ENCODE data around the gene TMOD2.

Gene TMOD2

DNA sequence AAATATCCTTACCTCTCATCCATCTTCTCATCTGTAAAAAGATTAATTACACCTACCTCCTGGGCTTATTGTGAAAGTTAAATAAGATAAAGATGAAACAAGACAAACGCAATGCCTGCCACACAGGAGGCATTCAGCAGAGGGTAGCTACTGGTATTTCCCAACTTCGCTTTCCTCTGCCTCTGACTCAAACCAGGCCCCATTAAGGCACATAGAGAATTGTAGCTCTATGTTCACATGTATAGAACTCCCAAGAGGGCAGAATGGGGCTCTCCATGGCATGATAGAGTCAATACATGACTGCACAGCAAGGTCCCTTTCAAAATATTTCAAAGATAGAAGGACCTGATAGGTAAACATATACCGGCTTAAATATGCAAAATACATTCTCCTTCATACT, 15.3 kb upstream of the TMOD2 start:
- DNase-seq (ENCODE audit: low read depth) = no peak

DNA sequence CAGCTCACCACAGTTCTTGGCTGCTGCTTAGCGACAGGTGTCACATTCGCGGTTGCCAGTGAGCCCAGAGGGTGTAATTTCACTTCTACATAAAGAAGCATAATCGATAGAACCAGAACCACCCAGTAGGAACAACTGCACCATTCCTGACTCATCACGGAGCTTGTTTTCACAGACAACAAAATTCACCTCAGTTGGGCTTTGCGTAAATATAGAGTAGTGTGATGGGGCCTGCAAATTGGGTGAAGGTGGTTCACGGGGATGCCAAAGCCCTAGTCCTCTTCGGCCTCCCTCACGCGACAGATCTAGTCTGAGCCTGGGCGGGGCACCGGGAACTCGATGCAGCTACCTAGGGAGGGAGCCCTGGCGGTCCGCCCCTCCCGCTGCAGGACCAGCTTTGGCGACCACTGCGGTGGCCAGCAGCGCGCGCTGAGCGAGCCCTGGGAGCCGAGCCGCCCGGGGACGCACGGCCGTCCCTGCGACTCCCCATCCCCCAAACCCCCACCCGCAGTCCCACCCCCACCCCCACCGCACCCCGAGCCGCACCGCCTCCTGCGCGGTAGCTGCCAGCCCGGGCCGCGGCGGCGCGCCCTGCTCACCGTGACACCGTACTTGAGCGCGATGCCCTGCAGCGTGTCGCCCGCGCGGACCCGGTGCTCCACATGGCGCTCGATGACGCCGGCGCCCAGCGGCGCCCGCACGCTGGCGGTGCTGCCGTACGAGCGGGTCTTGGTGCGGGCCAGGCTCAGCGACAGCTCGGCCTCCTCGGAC, 14.5 kb upstream of the TMOD2 start:
- DNase-seq (ENCODE audit: low read depth) = no peak

DNA sequence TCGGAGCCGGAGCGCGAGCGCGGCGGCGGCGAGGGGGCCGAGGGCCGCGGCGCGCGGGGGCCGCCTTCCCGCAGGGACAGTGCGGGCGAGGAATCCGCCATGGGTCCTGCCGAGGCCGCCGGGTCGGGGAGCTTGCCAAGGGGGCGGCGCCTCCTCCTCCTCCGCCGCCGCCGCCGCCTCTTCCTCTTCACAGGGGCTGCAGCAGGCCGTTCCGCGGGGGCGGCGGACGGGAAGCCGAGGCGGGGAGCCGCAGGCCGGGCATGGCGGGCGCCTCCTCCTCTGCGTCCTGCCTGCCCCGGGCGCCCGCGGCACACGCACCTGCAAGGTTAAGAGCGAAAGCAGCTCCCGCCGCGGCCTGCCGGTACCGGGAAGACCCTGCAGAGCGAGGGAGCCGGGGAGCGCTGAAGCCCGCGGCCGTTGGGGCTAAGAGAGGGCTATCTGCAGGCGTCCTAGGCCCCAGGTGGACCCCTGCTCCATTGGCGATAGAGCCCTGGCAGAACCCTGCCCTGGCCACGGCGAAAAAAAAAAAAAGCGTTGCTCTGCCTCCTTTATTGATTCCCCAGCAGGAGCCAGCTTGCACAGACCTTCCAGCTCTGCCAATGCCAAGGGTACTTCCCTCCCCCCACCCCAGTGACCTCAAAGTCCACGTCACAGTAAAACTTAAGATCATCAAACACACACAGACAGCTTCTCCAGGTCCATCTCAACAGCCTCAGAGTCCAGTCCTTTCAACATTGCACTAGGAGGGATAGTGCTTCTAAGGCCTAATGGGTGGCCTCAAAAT, 13.7 kb upstream of the TMOD2 start, which contains the start of gene LYSMD2:
LYSMD2 (minus strand) TSS at position 134 of the 784 bp plus-strand sequence; CDS start at position 101, 33 bp downstream.
- peak; percentile 53 for DNase-seq (ENCODE audit: low read depth)

DNA sequence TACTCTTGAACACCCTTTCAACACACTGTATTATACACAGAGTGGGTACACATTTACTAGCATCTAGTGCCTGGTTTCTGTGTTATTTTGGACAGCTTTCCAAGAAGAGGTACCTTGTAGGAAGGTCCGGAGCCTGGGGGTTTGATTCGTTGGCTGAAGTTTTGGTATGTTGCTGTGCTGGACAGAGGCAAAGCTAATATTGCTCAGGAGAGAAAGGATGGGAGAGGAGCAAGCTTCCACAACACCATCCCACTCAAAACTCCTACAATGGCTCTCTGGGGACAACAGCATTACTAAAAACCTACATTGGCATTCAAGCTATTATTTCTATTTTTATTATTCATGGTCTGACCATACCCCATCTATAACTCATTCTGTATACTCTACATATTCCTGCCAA, 12.8 kb upstream of the TMOD2 start:
- DNase-seq (ENCODE audit: low read depth) = no peak

DNA sequence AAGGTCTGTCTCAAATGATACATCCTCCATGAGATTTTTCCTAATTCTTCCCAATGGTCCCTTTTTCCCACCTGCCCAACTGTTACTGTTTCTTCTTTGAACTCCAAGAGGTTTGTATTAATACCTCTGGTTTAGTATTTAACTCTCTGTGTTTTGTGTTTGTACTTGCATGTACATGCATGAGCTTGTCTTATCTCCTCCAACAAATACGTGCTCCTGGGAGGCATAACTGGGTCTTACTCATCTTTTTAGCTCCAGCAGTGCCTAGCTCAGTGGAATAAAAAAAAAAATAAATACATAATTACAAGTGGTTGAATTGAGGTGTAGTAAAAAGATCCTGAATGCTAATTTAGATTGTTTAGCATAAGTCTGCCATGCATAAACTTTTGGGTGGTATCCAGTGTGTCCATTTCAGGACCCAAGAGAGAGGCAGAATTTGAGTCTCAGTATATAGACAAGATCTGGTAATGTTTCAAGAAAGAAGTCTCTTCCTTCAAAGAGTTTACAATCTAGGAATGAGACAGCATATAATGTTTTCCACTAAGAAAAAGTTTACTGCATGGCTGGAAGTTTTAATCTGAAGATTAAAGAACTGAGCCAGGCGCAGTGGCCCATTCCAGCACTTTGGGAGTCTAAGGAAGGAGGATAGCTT, 12.2 kb upstream of the TMOD2 start:
- no peak for DNase-seq (ENCODE audit: low read depth)

DNA sequence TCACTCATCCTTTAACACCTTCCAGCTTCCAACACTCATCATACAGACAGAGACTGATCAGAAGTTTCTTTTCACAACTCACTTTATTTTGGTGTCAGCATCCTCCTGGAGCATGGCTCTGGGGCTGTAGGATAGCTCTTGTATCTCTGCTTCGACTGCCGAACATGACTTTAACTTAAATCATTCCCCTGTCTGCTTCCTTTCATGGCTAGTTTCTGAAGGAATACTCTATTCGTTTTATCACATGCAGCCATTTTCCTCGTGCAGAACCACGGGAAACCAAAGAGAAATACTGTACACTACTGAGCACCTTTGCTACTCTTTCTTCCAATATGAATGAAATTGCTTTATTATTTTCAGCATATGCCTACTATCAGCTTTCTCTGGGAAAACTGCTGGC, 2.1 kb upstream of the TMOD2 start:
- no peak for DNase-seq (ENCODE audit: low read depth)

DNA sequence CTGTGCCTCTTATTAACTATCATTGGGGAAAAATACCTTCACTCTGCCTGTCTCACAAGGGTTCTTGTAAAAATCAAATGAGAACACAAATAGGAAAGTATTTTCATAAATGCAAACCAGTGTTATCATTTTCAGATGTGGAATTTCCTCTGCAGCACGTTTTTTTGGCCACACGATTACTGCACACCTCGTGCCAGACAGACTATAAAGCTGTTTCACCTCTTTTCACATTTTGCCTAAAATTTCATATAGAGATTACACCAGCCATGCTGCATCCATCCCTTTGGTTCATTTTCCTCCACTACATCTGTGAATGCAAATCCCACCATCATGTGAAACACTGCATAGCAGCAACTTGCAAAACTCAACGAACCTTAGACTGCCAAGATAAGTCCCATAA, 1.2 kb upstream of the TMOD2 start:
- no peak for DNase-seq (ENCODE audit: low read depth)

DNA sequence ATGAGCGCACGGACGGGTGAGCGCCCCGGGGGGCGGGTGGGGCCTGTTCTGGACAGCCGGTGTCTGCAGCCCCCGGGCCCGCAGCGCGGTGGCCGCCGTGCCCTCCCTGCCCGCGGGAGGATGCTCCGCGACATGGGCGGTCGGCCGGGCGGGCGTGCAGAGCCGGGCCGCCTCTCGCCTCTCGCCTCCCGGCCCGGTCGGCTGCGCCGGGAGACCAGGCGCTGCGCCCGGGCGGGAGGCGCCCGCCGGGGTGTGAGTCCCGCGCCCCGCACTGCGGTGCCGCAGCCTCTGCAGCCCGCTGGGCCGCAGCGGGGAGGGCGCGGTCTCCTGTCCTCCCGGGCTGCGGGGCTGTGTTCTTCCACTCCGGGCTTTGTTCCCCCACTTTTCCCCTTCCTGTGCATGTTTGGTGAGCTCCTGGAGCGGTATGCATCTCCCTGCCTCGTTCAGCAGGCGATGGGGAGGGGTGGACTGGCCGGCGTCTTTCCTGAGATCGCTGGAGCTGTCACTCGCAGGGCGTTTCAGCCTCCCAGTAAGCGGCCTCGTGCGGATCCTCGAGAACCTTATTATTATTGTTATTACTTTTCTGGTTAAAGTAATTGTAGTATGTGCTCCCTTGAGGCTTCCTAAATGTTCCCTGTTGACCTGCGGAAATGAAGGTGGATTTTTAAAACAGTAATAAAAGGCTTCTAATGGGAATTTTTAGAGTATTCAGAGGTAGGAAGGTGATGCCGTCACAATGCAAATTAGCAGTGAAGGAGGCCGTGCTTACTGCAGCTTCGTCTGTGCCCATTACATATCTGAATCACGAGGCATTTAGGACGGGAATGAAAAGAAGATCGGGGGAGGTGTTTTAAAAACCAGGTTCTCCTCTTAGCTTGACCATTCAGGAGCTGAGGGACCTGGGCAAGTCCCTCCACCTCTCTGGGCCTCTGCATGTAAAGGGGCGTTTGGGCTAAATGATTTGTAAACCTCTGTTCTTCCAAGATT, 593 bp downstream of the TMOD2 start:
- peak; percentile 16 for DNase-seq (ENCODE audit: low read depth)

DNA sequence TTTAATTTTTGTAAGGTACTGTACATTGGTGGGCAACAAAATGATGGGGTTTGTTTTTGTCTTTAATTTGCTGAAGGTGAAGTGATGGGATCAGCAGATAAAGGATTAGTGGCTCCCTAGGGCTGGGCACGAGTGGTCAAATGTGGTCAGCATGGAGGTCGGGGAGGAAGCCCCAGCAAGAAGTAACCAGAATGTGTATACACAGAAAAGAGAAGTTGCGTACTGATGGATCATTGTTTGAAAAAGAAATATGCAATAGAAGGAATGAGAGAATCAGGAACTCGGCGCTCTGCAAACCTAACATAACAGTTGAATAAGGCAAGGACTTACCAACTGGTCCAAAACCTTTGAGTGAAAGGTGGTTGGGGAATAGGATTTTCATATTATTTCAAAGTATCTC, 1.5 kb downstream of the TMOD2 start:
- DNase-seq (ENCODE audit: low read depth) = no peak

DNA sequence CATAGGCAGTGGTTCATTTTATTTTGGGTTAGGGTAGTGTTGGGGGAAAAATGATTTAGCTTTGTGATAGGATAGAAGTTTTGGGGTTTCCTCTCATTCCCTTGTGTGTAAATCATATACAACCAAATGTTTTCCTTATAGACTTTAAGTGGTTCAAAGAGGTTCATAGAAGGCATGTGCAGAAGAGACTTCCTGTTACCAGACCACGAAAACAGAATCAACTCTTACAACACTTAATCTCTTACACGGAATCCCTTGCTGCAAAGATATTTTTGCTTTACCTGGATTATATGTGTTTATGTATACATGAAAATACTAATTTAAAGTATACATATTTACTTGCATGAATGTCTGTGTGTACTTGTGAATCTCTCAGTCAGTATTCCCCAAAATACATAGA, 2.9 kb downstream of the TMOD2 start:
- DNase-seq (ENCODE audit: low read depth) = no peak

DNA sequence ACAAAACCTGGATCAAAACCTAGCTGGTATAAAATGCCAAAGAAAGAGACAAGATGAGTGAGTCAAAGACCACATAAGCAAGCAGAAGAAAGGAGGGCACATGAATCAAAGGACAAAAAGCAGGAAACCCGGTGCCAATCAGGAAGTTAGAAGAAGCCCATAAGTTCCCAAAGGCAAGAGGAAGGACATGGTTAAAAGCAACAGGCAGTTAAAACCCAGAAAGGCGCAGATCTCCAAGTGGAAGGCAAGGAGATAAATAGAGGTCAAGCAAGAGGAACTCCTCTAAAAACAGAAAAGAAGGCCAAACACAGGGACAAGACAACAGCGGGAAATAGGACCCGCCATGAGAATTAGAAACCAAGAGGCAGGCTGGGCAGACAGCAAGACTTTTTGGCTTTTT, 4.4 kb downstream of the TMOD2 start:
- DNase-seq (ENCODE audit: low read depth) = no peak

DNA sequence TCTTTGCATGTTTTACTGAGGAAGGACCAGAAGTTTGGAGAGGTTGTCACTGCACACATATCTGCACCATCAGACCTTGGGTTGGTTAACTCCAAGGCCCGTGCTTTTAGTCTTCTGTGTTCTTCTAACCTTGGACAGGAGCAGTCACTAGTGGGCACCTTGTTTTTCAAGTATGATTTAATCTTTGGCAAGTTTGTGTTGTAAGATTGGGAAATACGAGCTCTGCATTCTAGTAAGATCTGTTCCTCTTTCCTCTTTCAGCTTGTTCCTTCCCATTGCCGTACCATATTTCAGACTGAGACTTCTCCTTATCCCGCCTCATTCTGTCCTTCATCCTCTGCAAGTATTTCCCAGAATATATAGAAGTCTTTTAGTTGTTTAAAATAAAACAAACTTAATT, 5.1 kb downstream of the TMOD2 start:
- DNase-seq (ENCODE audit: low read depth) = no peak

DNA sequence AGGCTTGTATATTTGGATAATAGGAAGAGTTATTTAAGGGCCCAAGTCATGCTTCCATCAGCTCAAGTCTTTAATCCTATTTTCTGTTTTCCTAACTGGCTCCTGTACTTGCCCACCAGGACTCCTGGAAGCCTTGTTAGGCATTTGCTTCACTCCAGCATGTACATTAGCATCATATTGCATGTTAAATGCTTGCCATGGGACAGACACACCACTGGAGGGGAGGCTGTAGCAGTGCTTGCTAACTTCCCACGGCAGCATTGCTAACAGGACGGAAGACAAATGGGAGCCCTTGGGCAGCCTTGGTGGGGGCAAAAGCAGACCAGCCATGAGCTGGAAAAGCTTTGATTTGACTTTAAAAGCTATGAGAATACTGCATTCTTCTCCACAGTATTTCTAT, 6.1 kb downstream of the TMOD2 start:
- DNase-seq (ENCODE audit: low read depth) = no peak

DNA sequence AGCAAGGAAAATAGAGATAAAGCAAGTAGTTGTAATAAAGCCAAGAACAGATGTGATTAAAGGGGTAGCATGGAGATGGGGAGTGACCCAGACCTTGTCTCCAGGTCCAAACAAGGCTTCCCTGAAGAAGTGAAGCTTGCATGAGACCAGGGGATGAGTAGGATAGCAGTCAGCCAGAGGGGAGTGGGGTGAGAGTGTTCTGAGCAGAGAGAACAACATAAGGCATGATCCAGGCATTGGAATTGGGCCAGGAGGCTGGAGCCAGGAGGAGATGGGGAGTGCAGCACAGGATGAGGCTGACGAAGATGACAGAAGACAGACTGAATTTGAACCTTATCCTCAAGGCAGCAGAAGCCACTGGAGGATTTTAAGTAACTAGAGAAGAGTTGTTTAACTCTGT, 7.2 kb downstream of the TMOD2 start:
- peak; percentile 35 for DNase-seq (ENCODE audit: low read depth)

DNA sequence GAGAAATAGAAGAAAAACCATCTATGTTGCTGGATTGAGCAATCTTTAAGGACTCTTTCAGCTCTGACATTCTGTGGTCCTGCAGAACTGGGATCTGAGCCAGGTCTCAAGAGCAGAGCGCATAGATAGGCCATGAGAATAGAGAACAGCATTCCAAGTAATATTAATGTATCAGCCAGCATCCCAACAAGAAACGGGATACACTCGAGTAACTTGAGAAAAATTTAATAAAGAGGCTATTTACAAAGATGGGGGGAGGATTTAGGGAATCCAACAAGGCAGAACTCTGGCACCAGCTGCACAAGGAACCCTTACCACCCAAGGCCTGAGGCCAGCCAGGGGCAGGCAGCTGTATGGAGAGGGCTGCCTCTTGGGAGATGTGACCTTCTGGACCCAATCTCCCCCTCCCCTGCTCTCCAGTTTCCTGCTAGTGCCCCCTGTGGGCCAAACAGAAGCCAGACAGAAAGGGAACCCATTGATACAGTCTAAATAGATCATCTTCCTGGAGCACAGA, 8.2 kb downstream of the TMOD2 start:
- DNase-seq (ENCODE audit: low read depth) = peak; percentile 96

DNA sequence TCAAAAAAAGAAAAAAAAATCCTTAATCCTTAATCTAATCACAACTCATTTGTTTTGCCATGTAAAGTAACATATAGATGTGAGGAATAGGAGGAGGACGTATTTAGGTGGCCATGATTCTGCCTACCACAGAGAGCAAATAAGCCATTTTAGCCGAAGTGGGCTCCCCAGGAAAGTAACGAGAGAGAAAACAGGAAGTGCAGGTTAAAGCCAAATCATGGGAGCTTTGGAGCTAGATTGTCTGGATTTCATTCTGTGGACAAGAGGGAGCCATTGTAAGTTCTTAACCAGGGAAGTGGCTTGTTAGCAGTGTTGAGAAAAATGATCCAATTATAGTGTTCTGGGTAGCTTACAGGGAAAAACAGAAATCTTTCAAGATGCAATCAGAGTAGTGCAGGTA, 9.4 kb downstream of the TMOD2 start:
- no peak for DNase-seq (ENCODE audit: low read depth)

DNA sequence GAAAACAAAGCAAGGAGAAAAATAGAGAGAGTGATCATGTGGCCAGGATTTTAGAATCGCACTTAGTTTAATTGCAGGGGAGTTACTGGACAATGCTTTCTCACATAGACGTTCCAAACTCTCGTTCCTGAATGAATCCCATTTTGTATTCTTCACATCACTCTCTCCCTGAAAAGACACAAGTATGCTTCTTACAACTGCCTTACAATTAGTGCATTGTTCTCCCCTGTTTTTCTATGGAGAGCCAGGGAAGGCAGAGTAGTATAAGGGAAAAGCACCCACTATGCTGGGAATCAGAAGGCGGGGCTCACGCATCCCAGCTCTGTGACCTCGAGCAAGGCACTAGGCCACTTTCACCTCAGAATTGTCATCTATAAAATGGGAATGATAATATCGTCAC, 14.4 kb downstream of the TMOD2 start:
- no peak for DNase-seq (ENCODE audit: low read depth)

DNA sequence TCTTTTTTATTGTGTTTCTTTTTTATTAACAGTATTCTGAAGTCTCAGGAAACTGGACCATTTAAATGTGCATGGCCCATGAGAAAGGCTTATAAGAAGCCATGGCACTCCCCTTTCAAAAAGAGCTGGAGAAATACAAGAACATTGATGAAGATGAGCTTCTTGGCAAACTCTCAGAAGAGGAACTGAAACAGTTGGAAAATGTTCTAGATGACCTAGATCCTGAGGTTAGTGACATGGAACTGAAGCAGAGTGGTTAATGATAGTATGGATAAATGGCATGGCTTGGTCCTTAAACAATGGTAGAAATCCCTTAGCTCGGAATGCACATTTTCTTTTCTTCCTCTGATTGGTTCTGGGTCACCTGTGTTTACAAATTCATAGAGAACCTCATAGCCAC, 14.9 kb downstream of the TMOD2 start:
- no peak for DNase-seq (ENCODE audit: low read depth)

DNA sequence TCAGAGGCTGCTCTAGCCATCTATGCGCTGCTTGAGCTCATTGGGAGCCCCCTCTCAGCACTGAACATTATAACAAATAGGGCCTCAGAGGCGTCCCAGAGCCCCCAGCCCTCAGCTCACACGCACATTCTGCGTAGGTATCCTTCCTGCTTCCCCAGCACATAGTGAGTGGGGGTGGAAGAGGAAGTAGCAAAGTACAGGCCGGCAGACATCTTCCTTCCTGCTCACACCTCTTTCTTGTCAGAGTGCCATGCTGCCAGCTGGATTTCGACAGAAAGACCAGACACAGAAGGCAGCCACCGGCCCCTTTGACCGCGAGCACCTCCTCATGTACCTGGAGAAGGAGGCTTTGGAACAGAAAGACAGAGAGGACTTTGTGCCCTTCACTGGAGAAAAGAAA, 16.6 kb downstream of the TMOD2 start:
- no peak for DNase-seq (ENCODE audit: low read depth)

DNA sequence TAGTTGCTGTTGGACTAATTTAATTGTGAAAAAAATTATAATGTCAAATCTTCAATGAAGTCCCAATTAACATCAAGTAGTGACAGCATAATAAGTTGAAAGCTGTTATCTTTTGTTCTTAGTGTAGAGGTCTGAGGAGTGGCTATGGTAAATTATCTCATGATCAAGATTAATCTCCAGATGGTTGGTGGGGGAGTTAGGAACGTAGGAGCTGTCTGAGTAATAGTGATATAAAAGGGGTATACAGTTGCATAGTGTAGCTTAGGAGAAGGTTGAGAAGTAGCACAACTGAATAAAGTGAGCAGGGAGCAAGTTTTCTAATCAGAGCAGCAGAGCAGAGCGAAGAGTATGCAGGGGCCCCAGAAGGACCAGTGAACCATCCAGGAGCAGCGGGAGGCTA, 19.5 kb downstream of the TMOD2 start:
- DNase-seq (ENCODE audit: low read depth) = no peak

DNA sequence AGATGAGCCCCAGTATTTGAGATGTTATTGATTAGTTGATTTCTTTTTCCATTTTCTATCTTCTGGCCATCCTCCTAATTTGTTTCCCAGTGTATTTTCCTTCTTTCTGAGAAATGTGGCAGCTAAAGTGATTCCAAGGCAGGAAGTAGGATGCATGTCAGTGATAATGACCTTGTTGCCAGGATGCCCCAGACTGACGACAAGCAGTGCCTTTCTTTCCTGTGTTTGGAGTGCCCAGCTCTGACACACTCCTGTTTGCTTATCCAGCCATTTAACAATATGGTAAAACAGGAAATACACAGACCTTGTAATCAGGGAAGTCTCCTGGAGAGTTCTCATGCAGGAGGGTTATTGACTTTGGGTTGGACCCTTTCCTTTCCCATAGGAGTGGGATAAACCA, 20.4 kb downstream of the TMOD2 start:
- DNase-seq (ENCODE audit: low read depth) = no peak

DNA sequence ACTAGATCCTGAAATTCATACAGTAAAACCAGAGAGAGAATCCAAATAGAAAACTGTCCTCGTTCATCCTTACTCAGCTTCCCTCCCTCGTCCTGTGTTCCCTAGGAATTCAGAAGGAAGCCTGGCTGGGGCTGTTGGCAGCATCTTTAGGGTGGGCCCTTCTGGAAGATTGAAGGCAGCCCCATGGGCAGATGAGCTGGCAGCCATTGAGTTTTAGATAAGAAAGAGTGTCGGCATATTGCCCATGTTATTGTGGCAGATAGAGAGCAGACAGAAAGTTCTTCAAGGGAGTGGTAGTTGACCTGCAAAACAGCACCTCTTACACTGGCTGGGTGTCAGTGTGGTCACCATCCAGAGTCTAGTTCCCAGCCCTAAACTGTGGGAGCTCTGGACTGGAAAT, 23.5 kb downstream of the TMOD2 start:
- DNase-seq (ENCODE audit: low read depth) = no peak
